Neural crest cell (in vitro differentiated cells): ENCODE measurements around the gene UBA7. TPM values are rescaled to one million over a fixed set of nuclear protein-coding genes. Genes with fewer than 3 reads are reported as not detected.

Experiments used
- DNase-seq: peaks from one replicate; pipeline ENCODE4 v3.0.0; 2021; ENCODE audit warnings: low read depth, mixed read lengths, low spot score
- H3K27ac Mint-ChIP-seq: one replicate; pipeline ENCODE4 v1.8.0; 2021; ENCODE audit warnings: mild to moderate bottlenecking, mixed read lengths; ENCODE audit not compliant: unreplicated experiment
- H3K27me3 Mint-ChIP-seq: 2 replicates; pipeline ENCODE4 v1.8.0; 2021; ENCODE audit warnings: low read depth, mild to moderate bottlenecking, mixed read lengths
- H3K36me3 Mint-ChIP-seq: 2 replicates; pipeline ENCODE4 v1.8.0; 2021; ENCODE audit warnings: low read depth, mild to moderate bottlenecking, mixed read lengths
- H3K4me1 Mint-ChIP-seq: 2 replicates; pipeline ENCODE4 v1.8.0; 2021; ENCODE audit warnings: mixed read lengths
- H3K4me3 Mint-ChIP-seq: one replicate; pipeline ENCODE4 v1.8.0; 2021; ENCODE audit warnings: mild to moderate bottlenecking, mixed read lengths
- H3K9me3 Mint-ChIP-seq: 2 replicates; pipeline ENCODE4 v1.8.0; 2021; ENCODE audit warnings: mixed read lengths
- CTCF ChIP-seq: fragments of 200-600 bp; sonication (generic); conservative IDR thresholded peaks from 2 replicates; pipeline ENCODE4 v1.5.0; 2021; ENCODE audit warnings: antibody characterized with exemption, mild to moderate bottlenecking
- total RNA-seq: library from RNA; stranded (reverse); gene quantifications from 2 replicates; pipeline ENCODE4 v1.2.1, GENCODE V29; 2021

The UBA7 gene
- total RNA-seq, 1 donor from 2014 or later = 6.0 TPM

GRCh38 chr3:49790626-49791411 is 22.9 kb downstream of the UBA7 start:
- DNase-seq = no peak
- peak overlapping the region; percentile 70 for H3K27ac Mint-ChIP-seq
- H3K9me3 Mint-ChIP-seq = no peaks in the 10 kb centered on the region
- H3K36me3 Mint-ChIP-seq = no peaks in the 10 kb centered on the region
- TF ChIP-seq CTCF = no peak
- H3K27me3 Mint-ChIP-seq = no peaks in the 10 kb centered on the region
- H3K4me3 Mint-ChIP-seq = no peak overlapping the region
- H3K4me1 Mint-ChIP-seq = peaks cover 23% of the 10 kb centered on the region

GRCh38 chr3:49788056-49788455 is 25.7 kb downstream of the UBA7 start:
- Mint-ChIP-seq H3K36me3 (peaks cover 5% of the 10 kb centered on the region), H3K4me3 (peak overlapping the region; percentile 18), H3K9me3 (no peaks in the 10 kb centered on the region), H3K27ac (no peak overlapping the region), H3K27me3 (no peaks in the 10 kb centered on the region), H3K4me1 (peaks cover 38% of the 10 kb centered on the region)
- DNase-seq = no peak
- TF ChIP-seq CTCF = no peak

- H3K36me3 Mint-ChIP-seq = peaks cover 5% of the 10 kb centered on the region
- no peaks in the 10 kb centered on the region for H3K9me3 Mint-ChIP-seq
- H3K4me3 Mint-ChIP-seq = peak overlapping the region; percentile 92
- no peak for DNase-seq
- TF ChIP-seq CTCF = no peak
- H3K27me3 Mint-ChIP-seq = no peaks in the 10 kb centered on the region
- H3K27ac Mint-ChIP-seq = peak overlapping the region; percentile 6
- peaks cover 38% of the 10 kb centered on the region for H3K4me1 Mint-ChIP-seq
Observed at GRCh38 chr3:49787536-49787935, 26.2 kb downstream of the UBA7 start.

GRCh38 chr3:49787182-49787464 is 26.6 kb downstream of the UBA7 start:
- Mint-ChIP-seq H3K4me1 (peaks cover 38% of the 10 kb centered on the region), H3K36me3 (peaks cover 5% of the 10 kb centered on the region), H3K9me3 (no peaks in the 10 kb centered on the region), H3K27me3 (no peaks in the 10 kb centered on the region), H3K4me3 (peak overlapping the region; percentile 92), H3K27ac (peak overlapping the region; percentile 75)
- no peak for TF ChIP-seq CTCF
- DNase-seq = no peak

- DNase-seq = peak; percentile 99
- Mint-ChIP-seq H3K27ac (peak within 1 kb of the TSS; percentile 88), H3K36me3 (peaks cover 5% of the 10 kb centered on the region), H3K9me3 (no peaks in the 10 kb centered on the region), H3K4me1 (peaks cover 39% of the 10 kb centered on the region), H3K4me3 (peak within 1 kb of the TSS; percentile 92), H3K27me3 (no peaks in the 10 kb centered on the region)
- no peak for TF ChIP-seq CTCF
Observed at GRCh38 chr3:49786357-49787181, 27.2 kb downstream of the UBA7 start, which contains the start of gene IP6K1. TSS of gene IP6K1 (minus strand) at chr3:49786542. CDS start at chr3:49748040, 38,502 bp downstream.
